C1 segment of cervical spinal cord (tissue), 14 donors: Measurements from ENCODE around the gene ASPG.

Experiments used
- DNase-seq, 14 donors: peaks; one replicate each; lab custom pipeline; 2025; lab: John Stamatoyannopoulos, UW

ASPG gene

GRCh38 chr14:104159990-104160389, 74.5 kb downstream of the ASPG start:
- no peak for DNase-seq

GRCh38 chr14:104161602-104162367, 76.3 kb downstream of the ASPG start:
- no peak for DNase-seq

- no peak for DNase-seq
Measured at GRCh38 chr14:104162495-104162894, 77.0 kb downstream of the ASPG start.

- no peak for DNase-seq
Measured at GRCh38 chr14:104163541-104163940, 78.0 kb downstream of the ASPG start.

GRCh38 chr14:104164041-104164440, 78.5 kb downstream of the ASPG start:
- no peak for DNase-seq

GRCh38 chr14:104164512-104164911, 79.0 kb downstream of the ASPG start:
- no peak for DNase-seq
